OCI-M2 (cell line): Measurements from ENCODE around the gene COL24A1.
"Not testable (repeated sequence)": the region's sequence is repeated elsewhere in the genome, so short reads cannot be mapped to it uniquely, and the experiment has no call there.

ENCODE experiments used
- DNase-seq: peaks from one replicate; lab custom pipeline; 2025; ENCODE audit not compliant: unreplicated experiment; lab: John Stamatoyannopoulos, UW

COL24A1 gene

DNA sequence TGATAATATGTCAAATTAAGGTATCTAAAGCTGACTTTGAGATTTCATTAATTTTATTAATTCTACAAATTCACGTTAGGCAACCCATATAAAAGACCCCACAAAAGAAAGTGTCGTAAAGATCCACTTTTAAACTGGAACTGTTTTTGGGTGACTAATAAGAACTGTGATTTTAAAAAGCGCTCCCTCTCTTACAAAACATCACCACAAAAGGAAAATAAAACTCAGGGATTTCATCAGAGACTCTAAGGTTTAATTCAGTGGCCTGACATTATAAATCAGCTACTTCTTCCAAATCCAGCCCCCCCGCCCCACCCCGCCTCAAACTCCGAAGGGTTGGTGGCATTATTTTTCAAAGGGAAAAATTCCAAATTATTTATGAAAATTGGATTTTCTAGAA lies 2.7 kb downstream of the COL24A1 start:
- DNase-seq = no peak

DNA sequence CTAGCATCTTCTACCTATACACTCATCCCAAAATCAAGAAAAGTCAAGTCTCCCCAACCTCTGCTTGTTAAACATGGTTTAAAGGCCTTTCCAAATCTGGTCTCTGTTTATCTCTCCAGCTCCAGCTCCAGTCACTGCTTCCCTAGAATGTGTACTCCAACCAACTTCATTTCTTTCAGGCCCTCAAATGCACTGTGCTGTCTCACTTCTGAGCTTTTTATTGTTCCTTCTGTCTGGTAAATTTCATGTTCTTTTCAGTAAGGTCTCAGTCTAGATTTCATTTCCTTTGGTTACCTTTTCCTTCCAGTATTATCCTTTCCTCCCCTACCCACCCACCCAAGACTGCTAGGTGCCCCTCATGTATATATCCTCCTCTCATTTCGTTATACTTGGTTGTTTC lies 3.7 kb downstream of the COL24A1 start:
- DNase-seq = no peak

GRCh38 chr1:86151427-86151826 lies 5.1 kb downstream of the COL24A1 start:
- DNase-seq = no peak

- DNase-seq = no peak
Observed at GRCh38 chr1:86150553-86151055, 6.0 kb downstream of the COL24A1 start.

DNA sequence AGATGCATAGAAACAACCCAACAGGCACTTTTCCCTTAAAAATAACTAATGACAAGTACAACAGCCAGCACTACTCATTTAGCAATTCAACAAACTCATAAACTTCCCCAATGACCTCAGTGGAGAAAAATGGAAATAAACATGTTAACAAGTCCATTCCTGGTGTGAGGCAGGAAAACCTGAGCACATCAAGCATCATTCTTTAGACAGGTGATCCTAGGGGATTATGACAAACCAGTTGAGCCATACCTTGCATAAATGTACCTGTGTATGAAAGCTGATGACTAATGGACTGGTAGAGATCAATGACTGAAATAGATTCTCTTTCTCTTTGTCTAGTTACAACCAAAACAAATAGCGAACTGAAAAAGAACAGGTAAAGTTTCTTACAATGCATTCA lies 7.0 kb downstream of the COL24A1 start:
- no peak for DNase-seq

DNA sequence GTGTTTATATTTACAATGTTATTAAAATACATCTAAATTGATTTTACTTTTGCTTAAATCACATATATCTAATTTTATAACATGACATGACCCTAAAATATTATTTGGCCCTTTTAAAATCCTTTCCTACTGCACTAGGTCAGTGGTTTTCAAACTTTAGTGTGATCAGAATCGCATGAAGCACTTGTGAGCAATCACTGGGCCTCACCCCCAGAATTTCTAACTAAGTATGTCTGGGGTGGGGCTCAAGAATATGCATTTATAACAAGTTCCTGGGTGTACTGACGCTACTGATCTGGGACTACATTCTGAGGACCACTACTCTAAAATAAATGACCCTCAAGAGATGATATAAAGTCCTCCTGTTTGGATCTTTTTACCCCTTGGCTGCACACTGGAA lies 8.8 kb downstream of the COL24A1 start:
- no peak for DNase-seq

DNA sequence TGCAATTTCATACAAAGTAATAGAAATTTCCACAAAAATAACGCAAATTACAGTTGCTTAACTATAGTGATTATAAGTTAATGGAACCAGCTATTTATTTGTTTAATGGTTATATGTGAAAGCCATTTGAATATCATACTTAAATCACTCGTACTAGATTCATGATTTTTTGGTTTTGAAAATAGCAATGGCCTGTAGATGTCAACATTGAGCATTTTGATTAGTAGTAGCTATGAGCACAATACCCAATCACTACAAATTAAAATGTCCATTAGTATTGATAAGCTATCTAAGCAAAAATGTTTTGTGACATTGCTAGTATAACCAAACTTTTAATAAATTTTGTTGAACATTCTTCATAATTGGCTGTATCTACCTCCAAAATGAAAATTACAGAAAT lies 10.0 kb downstream of the COL24A1 start:
- DNase-seq = no peak

DNA sequence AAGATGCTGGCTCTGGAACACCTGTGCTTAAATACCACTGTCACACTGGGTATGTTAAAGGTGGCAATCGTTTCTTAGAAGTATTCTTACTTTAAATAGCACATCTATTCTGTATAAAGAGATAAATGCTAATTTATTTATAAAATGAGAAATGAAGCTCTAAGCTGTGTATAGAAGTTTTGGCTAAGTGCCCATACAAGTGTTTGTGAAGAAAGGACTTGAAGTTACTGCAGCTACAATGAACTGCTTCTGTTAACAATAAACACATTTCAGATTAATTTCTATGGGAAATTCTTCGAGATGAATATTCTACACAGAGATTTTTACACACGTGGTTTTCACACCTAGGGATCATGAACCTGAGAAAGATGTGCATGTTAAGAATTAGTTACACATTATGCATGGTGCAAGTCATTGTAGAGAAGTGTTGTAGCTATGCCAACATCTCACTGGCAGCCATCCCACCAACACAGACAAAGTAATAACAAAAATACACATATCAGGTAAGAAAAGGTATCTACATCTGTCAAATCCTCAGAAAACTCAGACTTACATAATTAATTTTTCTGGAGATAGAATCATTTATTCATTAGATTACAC lies 16.2 kb downstream of the COL24A1 start:
- DNase-seq = no peak

DNA sequence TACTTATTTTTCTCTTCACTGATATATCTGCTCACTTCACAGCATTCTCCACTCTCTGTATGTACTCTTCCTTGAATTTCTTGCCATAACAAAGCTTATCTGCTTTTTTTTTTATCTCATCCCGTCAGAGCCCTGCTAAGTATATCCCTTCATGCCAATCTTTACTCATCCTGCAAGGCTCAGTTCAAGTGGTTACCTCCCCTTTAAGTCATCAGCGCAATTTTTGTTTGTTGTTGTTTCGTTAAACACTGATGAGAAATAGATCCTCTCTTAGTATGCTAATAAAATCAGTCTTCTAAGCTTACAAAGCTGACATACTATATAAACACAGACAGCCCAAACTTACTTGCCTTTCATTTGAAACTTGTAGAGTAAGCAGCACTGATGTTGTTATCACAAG lies 17.8 kb downstream of the COL24A1 start:
- DNase-seq = no peak

GRCh38 chr1:86137436-86137835 lies 19.1 kb downstream of the COL24A1 start:
- no peak for DNase-seq

DNA sequence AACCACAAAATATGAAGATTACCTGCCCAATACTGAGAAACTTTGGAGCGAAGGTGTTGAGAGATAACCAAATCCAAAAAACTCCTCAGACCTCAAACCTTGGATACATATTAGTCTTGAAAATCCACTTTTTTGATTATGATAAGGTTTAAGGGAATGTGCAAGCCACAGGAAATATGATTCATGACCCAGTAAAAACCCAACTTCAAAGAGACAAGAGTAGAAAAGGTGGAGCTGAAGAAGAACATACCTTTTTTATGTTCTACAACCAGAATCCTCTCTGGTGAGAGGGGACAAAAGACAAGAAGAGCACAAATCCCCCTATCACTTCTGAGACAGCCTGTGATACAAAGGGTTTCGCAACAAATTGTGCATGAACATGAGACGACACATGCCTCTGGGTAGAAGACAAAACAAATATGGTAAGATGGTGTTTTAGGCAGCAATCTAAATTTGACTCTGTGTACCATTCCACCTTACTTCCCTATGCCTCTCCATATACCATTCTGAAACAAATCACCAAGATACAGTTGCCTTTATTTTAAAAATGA lies 37.3 kb downstream of the COL24A1 start:
- no peak for DNase-seq

GRCh38 chr1:86114816-86115400 lies 41.7 kb downstream of the COL24A1 start:
- DNase-seq = no peak

GRCh38 chr1:86114236-86114635 lies 42.3 kb downstream of the COL24A1 start:
- DNase-seq = no peak

- DNase-seq = not testable (repeated sequence)
Observed at GRCh38 chr1:86111590-86111989, 45.0 kb downstream of the COL24A1 start.

GRCh38 chr1:86110451-86111129 lies 46.0 kb downstream of the COL24A1 start:
- DNase-seq = no peak

DNA sequence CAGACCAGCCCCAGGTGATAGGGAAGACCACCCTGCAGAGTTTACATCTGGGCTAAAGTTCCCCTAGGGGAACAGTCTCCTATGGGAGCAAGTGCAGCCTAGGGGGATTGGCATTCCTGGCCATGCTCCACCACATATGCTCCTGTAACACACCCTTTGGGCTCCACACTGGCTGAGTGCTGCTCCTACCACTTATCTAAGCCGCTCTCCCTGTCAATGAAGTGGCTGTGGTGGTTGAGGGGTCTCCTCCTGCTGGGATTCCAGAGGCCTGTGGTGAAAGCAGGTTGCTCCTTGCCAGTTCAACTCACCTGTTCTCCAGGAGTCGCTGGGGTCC lies 51.1 kb downstream of the COL24A1 start:
- no peak for DNase-seq

- no peak for DNase-seq
Observed at GRCh38 chr1:86104606-86105532, 51.7 kb downstream of the COL24A1 start.

- DNase-seq = no peak
Observed at GRCh38 chr1:86101616-86102015, 55.0 kb downstream of the COL24A1 start.

- DNase-seq = no peak
Observed at GRCh38 chr1:86100401-86100800, 56.2 kb downstream of the COL24A1 start.

DNA sequence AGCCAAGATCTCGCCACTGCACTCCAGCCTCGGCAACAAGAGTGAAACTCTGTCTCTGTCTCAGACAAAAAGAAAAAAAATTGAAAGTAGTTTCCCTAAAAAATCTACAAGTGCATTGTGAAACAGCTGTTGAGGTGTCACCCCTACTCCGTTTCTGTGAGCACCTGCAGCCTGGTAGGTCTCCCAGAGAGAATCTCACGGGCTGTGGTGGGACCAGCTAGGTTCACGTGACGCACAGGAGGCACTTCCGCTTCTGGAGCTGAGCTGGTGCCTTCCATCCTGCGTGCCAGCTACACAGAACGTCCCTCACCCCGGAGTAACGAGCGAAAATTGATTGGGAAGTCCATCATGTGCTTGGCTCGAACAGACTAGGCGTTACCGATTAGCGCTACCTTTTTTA lies 66.8 kb downstream of the COL24A1 start:
- DNase-seq = no peak

DNA sequence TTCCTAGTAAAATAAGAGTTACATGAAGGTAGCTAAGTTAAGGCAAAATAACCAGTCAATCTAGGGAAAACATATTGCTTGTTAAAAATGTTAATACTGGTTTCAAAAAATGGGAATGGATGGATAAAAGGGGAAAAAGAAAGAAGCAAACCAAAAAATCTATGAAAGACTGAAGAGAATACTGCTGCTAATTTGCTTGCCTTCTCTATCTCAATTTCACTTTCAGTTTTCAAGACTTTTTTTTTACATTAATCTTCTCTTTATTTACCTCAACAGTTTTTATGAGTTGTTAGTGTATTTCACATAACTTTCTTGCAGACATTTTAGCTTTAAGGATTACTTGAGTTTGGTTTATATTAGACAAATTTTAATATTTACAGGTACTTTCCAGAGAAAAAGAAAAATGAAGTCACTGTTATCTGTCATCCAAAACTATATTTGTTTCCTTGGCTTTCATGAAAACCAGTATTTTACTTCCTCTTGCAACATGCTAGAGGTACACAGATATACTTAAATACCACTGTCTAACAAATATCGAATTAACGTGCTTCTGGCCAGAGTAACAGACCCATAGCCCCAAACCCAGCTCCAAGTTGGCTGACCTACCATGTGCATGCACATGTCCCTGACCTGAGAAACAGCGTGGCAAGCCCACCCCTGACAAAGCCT lies 70.7 kb downstream of the COL24A1 start:
- no peak for DNase-seq
